Gastrocnemius medialis (tissue), 4 donors: ENCODE results near the gene TOP2B. TPM values are rescaled to one million over a fixed set of nuclear protein-coding genes. Genes with fewer than 3 reads are reported as not detected.

ENCODE experiments used
- ATAC-seq, 2 donors: fragments of 150-250 bp; one replicate each; pipeline ENCODE4 v1.9.1; 2016
- DNase-seq, 2 donors: peaks; one replicate each; pipeline ENCODE4 v3.0.0-alpha.2; 2019
- H3K27ac ChIP-seq, 4 donors: fragments of 200-600 bp; sonication (generic); 1 replicate in 1 of 4; 2 replicates in 3 of 4; pipeline ENCODE4 v1.5.1; 2016 to 2018; ENCODE audit warnings: mild to moderate bottlenecking in 2 of 4, moderate library complexity in 1 of 4
- H3K27me3 ChIP-seq, 3 donors: fragments of 200-600 bp; sonication (generic) in 2 of 3; 1 replicate in 1 of 3; 2 replicates in 2 of 3; pipeline versions ENCODE4 v1.5.1 to v1.6.0; 2016 to 2019; ENCODE audit warnings: mild to moderate bottlenecking in 1 of 3, moderate library complexity in 1 of 3
- H3K36me3 ChIP-seq, 2 donors: fragments of 200-600 bp; sonication (generic) in 1 of 2; one replicate each; pipeline ENCODE4 v1.5.1; 2017 to 2018
- H3K4me1 ChIP-seq, 2 donors: fragments of 200-600 bp; sonication (generic) in 1 of 2; one replicate each; pipeline ENCODE4 v1.5.1; 2016 to 2017; ENCODE audit warnings: mild to moderate bottlenecking in 2 of 2
- H3K4me3 ChIP-seq, 4 donors: fragments of 200-600 bp; sonication (generic) in 3 of 4; 1 replicate in 1 of 4; 2 replicates in 3 of 4; pipeline ENCODE4 v1.5.1; 2016 to 2019; ENCODE audit warnings: mild to moderate bottlenecking in 2 of 4
- H3K9me3 ChIP-seq, 3 donors: fragments of 200-600 bp; sonication (generic) in 2 of 3; 1 replicate in 1 of 3; 2 replicates in 2 of 3; pipeline ENCODE4 v1.5.1; 2016 to 2019
- POLR2A ChIP-seq, 2 donors: fragments of 450-650 bp; IDR thresholded peaks; one replicate each; pipeline ENCODE4 v1.6.1; 2017; ENCODE audit warnings: antibody characterized with exemption in 2 of 2, mild to moderate bottlenecking in 2 of 2, moderate library complexity in 2 of 2
- in situ Hi-C, 4 donors: fragments of 200-750 bp; cut with MboI; loops; one replicate each; pipeline versions ENCODE4 v1.15.0 to v1.8.0; 2017; ENCODE audit warnings: low sequenced_read_pairs in 4 of 4
- intact Hi-C: fragments of 100-400 bp; cut with DNase I; formaldehyde crosslinking; loops from one replicate; pipeline ENCODE4 v1.15.1; 2023; ENCODE audit warnings: low total_unique reads
- total RNA-seq, 4 donors: library from RNA; depleted of rRNA; stranded (reverse); fragments of >200 nt; gene quantifications; one replicate each; pipeline versions ENCODE4 v1.1.0 to v1.2.3, GENCODE V29; 2016
- TF ChIP-seq, protein P1 (sequence below), 5 experiments: fragments of 450-650 bp in 3 of 5; fragments of 200-600 bp in 2 of 5; sonication (generic) in 2 of 5; IDR thresholded peaks in 4 of 5; conservative IDR thresholded peaks in 1 of 5; 1 replicate in 4 of 5; 2 replicates in 1 of 5; pipeline ENCODE4 v1.5.1; 2016 to 2019; ENCODE audit warnings: antibody characterized with exemption in 5 of 5, mild to moderate bottlenecking in 3 of 5, moderate library complexity in 3 of 5

TOP2B gene
- total RNA-seq, 4 donors from 2014 or later, result 56.1 to 81.5 (median 64.7) TPM

DNA sequence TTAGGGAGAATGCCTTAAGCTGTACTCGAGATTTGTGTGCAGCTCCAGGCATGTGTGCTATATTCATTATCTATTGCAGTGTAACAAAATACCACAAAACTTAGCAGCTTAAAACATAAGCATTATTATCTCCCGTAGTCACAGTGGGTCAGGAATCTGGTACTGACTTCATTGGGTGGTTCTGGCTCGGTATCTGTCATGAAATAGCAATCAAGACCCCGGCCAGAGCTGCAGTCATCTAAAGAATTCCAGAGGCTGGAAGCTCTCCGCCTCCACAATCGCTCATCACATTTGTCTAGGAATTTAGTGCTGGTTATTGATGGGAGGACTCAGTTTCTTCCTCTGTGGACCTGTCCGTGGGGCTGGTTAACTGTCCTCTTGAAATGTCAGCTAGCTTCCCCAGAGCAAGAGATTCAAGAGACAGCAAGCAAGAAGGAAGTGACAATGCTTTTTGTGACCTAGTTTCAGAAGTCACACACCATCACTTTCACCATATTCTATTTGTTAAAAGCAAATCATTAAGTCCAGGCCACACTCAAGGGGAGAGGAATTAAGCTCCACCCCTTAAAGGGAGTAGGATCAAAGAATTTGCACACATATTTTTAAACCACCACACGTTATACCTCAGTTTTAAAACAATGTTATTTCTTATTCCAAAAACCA is 76.1 kb downstream of the TOP2B start:
- Histone ChIP-seq H3K4me3 (no peak overlapping the region), H3K9me3 (no peaks in the 10 kb centered on the region), H3K27me3 (no peaks in the 10 kb centered on the region), H3K36me3 (no peaks in the 10 kb centered on the region), H3K4me1 (peaks cover 14 to 28% of the 10 kb centered on the region in 2 donors), H3K27ac (no peak overlapping the region)
- intact Hi-C loops (no loop called here), in situ Hi-C loops (loop anchor here in 3 of 4 donors (25.0 kb wide), 3 partner anchors 576 to 801 kb away; no protein-coding TSS in a partner anchor)
- ATAC-seq (no peak), DNase-seq (no peak)
- TF ChIP-seq POLR2A (IDR thresholded peaks at IDR 0.05), result no peak
- TF ChIP-seq, protein P1, sequence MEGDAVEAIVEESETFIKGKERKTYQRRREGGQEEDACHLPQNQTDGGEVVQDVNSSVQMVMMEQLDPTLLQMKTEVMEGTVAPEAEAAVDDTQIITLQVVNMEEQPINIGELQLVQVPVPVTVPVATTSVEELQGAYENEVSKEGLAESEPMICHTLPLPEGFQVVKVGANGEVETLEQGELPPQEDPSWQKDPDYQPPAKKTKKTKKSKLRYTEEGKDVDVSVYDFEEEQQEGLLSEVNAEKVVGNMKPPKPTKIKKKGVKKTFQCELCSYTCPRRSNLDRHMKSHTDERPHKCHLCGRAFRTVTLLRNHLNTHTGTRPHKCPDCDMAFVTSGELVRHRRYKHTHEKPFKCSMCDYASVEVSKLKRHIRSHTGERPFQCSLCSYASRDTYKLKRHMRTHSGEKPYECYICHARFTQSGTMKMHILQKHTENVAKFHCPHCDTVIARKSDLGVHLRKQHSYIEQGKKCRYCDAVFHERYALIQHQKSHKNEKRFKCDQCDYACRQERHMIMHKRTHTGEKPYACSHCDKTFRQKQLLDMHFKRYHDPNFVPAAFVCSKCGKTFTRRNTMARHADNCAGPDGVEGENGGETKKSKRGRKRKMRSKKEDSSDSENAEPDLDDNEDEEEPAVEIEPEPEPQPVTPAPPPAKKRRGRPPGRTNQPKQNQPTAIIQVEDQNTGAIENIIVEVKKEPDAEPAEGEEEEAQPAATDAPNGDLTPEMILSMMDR (IDR thresholded peaks at IDR 0.05 in 4 of 5, conservative IDR thresholded peaks at IDR 0.05 in 1 of 5), result no peak

DNA sequence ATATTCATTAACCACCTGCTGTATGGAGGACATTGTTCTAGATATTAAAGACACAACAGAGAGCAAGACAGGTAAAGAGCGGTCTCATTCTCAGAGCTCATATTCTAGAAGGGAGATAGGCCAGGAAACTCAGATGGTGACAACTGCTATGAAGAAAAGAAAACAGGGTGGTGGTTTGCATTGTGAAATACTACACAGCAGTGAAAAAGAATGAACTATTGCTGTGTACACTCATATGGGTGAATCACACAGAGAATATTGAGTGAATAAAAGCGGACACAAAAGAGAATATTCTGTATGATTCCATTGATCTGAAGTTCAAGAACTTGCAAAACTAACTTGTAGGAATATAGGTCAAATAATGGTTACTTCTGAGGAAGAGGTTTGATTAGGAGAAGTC is 76.7 kb downstream of the TOP2B start:
- in situ Hi-C loops, result loop anchor here in 3 of 4 donors (25.0 kb wide), 3 partner anchors 576 to 801 kb away; no protein-coding TSS in a partner anchor
- Histone ChIP-seq H3K36me3 (no peaks in the 10 kb centered on the region), H3K27ac (no peak overlapping the region), H3K4me3 (no peak overlapping the region), H3K9me3 (no peaks in the 10 kb centered on the region), H3K27me3 (no peaks in the 10 kb centered on the region), H3K4me1 (peaks cover 8 to 22% of the 10 kb centered on the region in 2 donors)
- ATAC-seq (no peak), DNase-seq (no peak)
- intact Hi-C loops, result no loop called here
- TF ChIP-seq, protein P1 (IDR thresholded peaks at IDR 0.05 in 4 of 5, conservative IDR thresholded peaks at IDR 0.05 in 1 of 5), result no peak
- TF ChIP-seq POLR2A (IDR thresholded peaks at IDR 0.05), result no peak

DNA sequence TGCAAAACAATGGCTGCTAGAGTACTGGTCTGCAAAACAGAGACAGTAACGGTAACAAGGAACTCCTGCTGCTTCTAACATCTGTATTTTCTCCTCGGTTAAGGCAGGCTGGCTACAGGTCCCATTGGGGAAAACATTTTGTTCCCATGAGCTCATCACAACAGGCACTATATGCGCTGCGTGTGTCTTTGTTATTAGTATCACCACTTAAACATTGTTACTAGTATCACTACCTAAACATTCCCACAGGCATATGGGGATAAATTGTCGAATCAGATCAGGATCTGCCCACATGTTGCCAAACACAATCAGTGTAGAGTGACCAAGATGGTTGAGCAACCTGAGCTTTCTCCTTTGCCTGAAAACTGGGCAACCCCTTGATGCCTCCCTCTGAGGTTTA is 77.2 kb downstream of the TOP2B start:
- H3K27me3 ChIP-seq, result no peaks in the 10 kb centered on the region
- ATAC-seq (no peak), DNase-seq (no peak)
- in situ Hi-C loops, result loop anchor here in 3 of 4 donors (25.0 kb wide), 3 partner anchors 575 to 800 kb away; no protein-coding TSS in a partner anchor
- TF ChIP-seq, protein P1 (IDR thresholded peaks at IDR 0.05 in 4 of 5, conservative IDR thresholded peaks at IDR 0.05 in 1 of 5), result no peak
- no peak for TF ChIP-seq POLR2A (IDR thresholded peaks at IDR 0.05)
- intact Hi-C loops, result no loop called here
- no peaks in the 10 kb centered on the region for H3K9me3 ChIP-seq
- H3K36me3 ChIP-seq, result no peaks in the 10 kb centered on the region
- no peak overlapping the region for H3K27ac ChIP-seq
- peaks cover 3 to 18% of the 10 kb centered on the region in 2 donors for H3K4me1 ChIP-seq
- no peak overlapping the region for H3K4me3 ChIP-seq

DNA sequence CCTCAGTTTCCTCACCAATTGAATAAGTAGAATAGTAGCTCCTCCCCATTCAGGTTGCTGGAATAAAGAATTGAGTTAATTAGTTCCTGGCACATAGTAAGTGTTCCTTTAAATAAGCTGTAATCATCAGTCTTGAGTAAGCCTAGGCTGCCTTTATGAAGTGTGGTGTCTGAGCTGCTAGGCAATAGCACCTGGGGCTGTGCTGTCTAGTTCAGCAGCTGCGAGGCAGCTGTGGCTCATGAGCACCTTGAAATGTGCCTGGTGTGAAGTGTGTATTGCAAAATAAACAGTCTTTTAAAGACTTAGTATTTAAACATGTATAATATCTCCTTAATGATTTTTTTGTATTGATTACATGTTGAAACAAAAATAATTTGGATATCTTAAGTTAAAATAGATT is 77.6 kb downstream of the TOP2B start:
- Histone ChIP-seq H3K27ac (no peak overlapping the region), H3K36me3 (no peaks in the 10 kb centered on the region), H3K9me3 (no peaks in the 10 kb centered on the region), H3K27me3 (no peaks in the 10 kb centered on the region), H3K4me1 (peaks cover 0 to 14% of the 10 kb centered on the region in 2 donors), H3K4me3 (no peak overlapping the region)
- intact Hi-C loops (no loop called here), in situ Hi-C loops (loop anchor here in 3 of 4 donors (25.0 kb wide), 3 partner anchors 575 to 800 kb away; no protein-coding TSS in a partner anchor)
- TF ChIP-seq, protein P1 (IDR thresholded peaks at IDR 0.05 in 4 of 5, conservative IDR thresholded peaks at IDR 0.05 in 1 of 5), result no peak
- TF ChIP-seq POLR2A (IDR thresholded peaks at IDR 0.05), result no peak
- ATAC-seq (no peak), DNase-seq (no peak)
